Endothelial cell (in vitro differentiated cells): ENCODE measurements around the gene BRCA1. TPM values are rescaled to one million over a fixed set of nuclear protein-coding genes. Genes with fewer than 3 reads are reported as not detected.

Source experiments
- DNase-seq: peaks from one replicate; pipeline ENCODE4 v3.0.0; 2021; ENCODE audit warnings: low spot score
- H3K27ac Mint-ChIP-seq: one replicate; pipeline ENCODE4 v1.8.0; 2021; ENCODE audit warnings: mixed read lengths, inconsistent platforms; ENCODE audit not compliant: unreplicated experiment
- H3K27me3 Mint-ChIP-seq: one replicate; pipeline ENCODE4 v1.8.0; 2021; ENCODE audit warnings: mild to moderate bottlenecking, moderate library complexity, mixed read lengths, inconsistent platforms; ENCODE audit not compliant: unreplicated experiment
- H3K36me3 Mint-ChIP-seq: one replicate; pipeline ENCODE4 v1.8.0; 2021; ENCODE audit warnings: mild to moderate bottlenecking, low read depth, mixed read lengths, inconsistent platforms; ENCODE audit not compliant: unreplicated experiment
- H3K4me1 Mint-ChIP-seq: one replicate; pipeline ENCODE4 v1.8.0; 2021; ENCODE audit warnings: mild to moderate bottlenecking, mixed read lengths, inconsistent platforms; ENCODE audit not compliant: unreplicated experiment
- H3K4me3 Mint-ChIP-seq: one replicate; pipeline ENCODE4 v1.8.0; 2021; ENCODE audit warnings: mild to moderate bottlenecking, mixed read lengths, inconsistent platforms; ENCODE audit not compliant: unreplicated experiment
- H3K9me3 Mint-ChIP-seq: one replicate; pipeline ENCODE4 v1.8.0; 2021; ENCODE audit warnings: mixed read lengths, inconsistent platforms; ENCODE audit not compliant: unreplicated experiment
- CTCF ChIP-seq: fragments of 200-600 bp; sonication (generic); IDR thresholded peaks from one replicate; pipeline ENCODE4 v1.5.0; 2021; ENCODE audit warnings: antibody characterized with exemption; ENCODE audit not compliant: unreplicated experiment
- total RNA-seq: library from RNA; stranded (reverse); fragmentation: NEBNext Ultra II Directional; extraction: Animal tissue kit (Norgen Biotek cat#: 25700); gene quantifications from one replicate; pipeline ENCODE4 v1.2.1, GENCODE V29; 2021; ENCODE audit not compliant: unreplicated experiment

The BRCA1 gene
- total RNA-seq, 1 donor from 2014 or later, result 8.7 TPM

GRCh38 chr17:43018932-43019331 is 106.2 kb downstream of the BRCA1 start:
- Mint-ChIP-seq H3K4me1 (peaks cover 49% of the 10 kb centered on the region), H3K9me3 (no peaks in the 10 kb centered on the region), H3K4me3 (peak overlapping the region; percentile 73), H3K27ac (peak overlapping the region; percentile 84), H3K36me3 (peaks cover 26% of the 10 kb centered on the region), H3K27me3 (peaks cover 15% of the 10 kb centered on the region)
- TF ChIP-seq CTCF, result no peak
- DNase-seq, result no peak

GRCh38 chr17:43018008-43018853 is 106.9 kb downstream of the BRCA1 start:
- Mint-ChIP-seq H3K27ac (peak overlapping the region; percentile 84), H3K9me3 (no peaks in the 10 kb centered on the region), H3K36me3 (peaks cover 26% of the 10 kb centered on the region), H3K4me1 (peaks cover 51% of the 10 kb centered on the region), H3K4me3 (peak overlapping the region; percentile 73), H3K27me3 (peaks cover 15% of the 10 kb centered on the region)
- DNase-seq, result peak; percentile 33
- no peak for TF ChIP-seq CTCF

- H3K4me1 Mint-ChIP-seq, result peaks cover 51% of the 10 kb centered on the region
- H3K27ac Mint-ChIP-seq, result no peak overlapping the region
- H3K36me3 Mint-ChIP-seq, result peaks cover 28% of the 10 kb centered on the region
- no peaks in the 10 kb centered on the region for H3K9me3 Mint-ChIP-seq
- peaks cover 21% of the 10 kb centered on the region for H3K27me3 Mint-ChIP-seq
- peak overlapping the region; percentile 77 for H3K4me3 Mint-ChIP-seq
- no peak for TF ChIP-seq CTCF
- DNase-seq, result no peak
Observed at GRCh38 chr17:43016216-43016615, 108.9 kb downstream of the BRCA1 start.

- no peak overlapping the region for H3K27ac Mint-ChIP-seq
- no peak for DNase-seq
Observed at GRCh38 chr17:43015579-43015978, 109.6 kb downstream of the BRCA1 start.

More at GRCh38 chr17:43015579-43015978, 109.6 kb downstream of the BRCA1 start:
- H3K36me3 Mint-ChIP-seq, result peaks cover 28% of the 10 kb centered on the region
- H3K4me1 Mint-ChIP-seq, result peaks cover 51% of the 10 kb centered on the region
- peak overlapping the region; percentile 37 for H3K4me3 Mint-ChIP-seq
- H3K9me3 Mint-ChIP-seq, result no peaks in the 10 kb centered on the region
- no peak for TF ChIP-seq CTCF
- peaks cover 21% of the 10 kb centered on the region for H3K27me3 Mint-ChIP-seq
